ENCODE results near the gene ETV6.
A peak's percentile ranks its signal among the peaks of the same experiment; 100 is the strongest.

Gene ETV6

DNA sequence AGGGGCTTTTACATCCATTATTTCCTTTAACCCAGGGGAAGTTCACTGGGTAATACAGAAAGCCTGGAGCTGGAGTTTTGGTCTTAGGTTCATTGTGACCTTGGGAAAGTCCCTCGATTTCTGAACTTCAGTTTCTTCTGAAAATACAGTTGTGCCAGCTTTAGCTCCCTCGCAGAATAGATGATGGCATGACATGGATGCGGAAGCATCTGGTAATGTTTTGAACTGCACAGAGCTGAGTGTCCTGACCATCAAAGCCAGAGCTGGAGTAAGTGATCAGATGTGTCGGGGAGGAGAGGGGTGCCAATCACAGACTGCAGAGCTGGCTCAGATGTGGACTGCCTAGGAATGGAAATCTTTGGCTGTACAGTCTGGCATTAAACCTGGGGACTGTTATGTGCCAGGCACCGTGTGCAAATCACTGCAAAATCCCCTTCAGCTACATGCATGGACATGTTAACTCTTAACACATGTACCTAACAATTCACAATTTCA lies 180.9 kb downstream of the ETV6 start:
- Mint-ChIP-seq H3K27ac (no peak overlapping the region), H3K4me3 (no peak overlapping the region), H3K4me1 (ENCODE audit: low read depth) (peaks cover 28% of the 10 kb centered on the region), H3K36me3 (peaks cover 20% of the 10 kb centered on the region), H3K9me3 (ENCODE audit: low read depth) (no peaks in the 10 kb centered on the region), H3K27me3 (no peaks in the 10 kb centered on the region)

DNA sequence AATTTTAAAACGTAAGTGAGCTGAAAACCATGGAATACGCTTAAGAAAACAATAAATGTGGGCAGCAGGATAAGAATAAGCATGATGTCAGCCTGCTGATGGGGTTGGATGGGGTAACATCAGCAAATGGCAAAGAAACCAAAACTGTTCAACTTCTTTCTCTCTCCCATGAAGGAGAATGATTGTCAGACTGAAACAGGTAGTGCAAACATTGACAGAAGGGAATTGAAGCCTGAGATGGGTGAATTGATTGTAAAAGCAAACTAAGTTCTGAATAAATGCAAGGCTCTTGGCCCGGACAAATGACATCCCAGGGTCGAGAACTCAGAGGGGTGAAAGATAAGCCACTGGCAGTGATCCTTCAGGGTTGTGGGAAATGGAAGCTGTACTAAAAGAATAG lies 182.6 kb downstream of the ETV6 start:
- H3K36me3 Mint-ChIP-seq = peaks cover 12% of the 10 kb centered on the region
- no peaks in the 10 kb centered on the region for H3K9me3 Mint-ChIP-seq (ENCODE audit: low read depth)
- no peak overlapping the region for H3K27ac Mint-ChIP-seq
- H3K4me3 Mint-ChIP-seq = no peak overlapping the region
- H3K27me3 Mint-ChIP-seq = no peaks in the 10 kb centered on the region
- H3K4me1 Mint-ChIP-seq (ENCODE audit: low read depth) = peaks cover 40% of the 10 kb centered on the region

DNA sequence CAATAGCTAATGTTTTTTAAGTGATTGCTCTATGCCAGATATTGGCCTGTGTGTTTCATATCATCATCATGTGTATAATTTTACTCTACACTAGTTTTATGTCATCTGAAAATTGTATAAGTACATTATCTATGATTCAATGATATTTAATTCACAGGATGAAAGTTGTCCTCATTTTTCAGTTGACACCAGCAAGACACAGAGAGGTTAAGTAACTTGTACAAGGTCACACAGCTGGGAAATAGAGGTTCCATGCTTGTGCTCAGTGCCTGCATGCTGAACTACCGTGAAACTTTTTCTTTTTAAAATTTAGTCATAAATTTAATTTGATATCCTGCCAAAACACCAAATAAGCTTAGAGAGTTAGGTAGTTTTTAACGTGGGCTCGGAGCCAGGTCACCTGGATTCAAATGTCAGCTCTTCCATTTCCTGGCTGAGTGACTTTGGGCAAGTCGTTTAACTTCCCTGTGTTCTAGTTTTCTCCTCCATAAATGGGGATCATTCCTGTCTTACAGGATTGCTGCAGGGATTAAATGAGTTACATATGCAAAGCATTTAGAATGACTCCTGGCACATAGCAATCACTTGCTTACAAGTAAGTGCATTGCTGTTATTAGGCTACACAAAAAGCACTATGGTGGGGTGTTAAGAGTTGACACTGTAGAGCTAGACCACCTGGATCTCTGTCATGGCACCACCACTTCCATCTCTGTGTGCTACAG lies 183.9 kb downstream of the ETV6 start:
- H3K36me3 Mint-ChIP-seq = peaks cover 12% of the 10 kb centered on the region
- H3K9me3 Mint-ChIP-seq (ENCODE audit: low read depth) = no peaks in the 10 kb centered on the region
- H3K4me1 Mint-ChIP-seq (ENCODE audit: low read depth) = peaks cover 44% of the 10 kb centered on the region
- H3K4me3 Mint-ChIP-seq = no peak overlapping the region
- peak overlapping the region; percentile 55 for H3K27ac Mint-ChIP-seq
- no peaks in the 10 kb centered on the region for H3K27me3 Mint-ChIP-seq

DNA sequence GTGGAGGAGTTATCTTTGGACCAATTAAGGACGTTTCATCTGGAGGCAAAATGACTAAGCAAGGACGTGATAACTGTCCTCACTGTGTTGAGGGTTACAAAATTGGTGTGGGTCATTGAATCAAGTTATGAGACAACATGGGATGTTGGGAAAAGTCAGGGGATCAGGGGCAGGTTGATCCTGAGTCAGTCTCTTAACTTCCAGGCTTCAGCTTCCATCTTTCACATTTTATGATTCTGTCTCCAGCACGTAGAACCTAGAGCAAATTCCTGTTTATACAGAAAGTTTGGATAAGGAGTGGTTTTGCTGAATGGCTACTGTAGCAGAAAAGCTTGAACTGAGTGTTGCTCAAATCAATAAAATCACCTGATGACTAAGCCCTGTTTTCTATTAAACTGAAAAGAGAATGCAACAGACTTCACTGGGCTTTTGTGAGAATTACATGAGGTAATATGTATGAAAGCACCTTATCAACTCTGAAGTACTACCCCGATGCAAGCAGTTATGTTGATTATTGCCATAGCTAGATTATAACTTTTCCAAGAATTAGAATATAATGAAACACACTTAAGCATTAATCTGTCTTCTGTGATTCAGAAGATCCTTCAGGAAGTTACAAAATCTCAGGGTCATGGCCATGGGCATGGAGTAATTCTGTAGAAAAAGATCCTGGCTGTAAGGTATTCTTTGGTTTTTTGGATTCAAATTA lies 184.8 kb downstream of the ETV6 start:
- Mint-ChIP-seq H3K9me3 (ENCODE audit: low read depth) (no peaks in the 10 kb centered on the region), H3K4me3 (no peak overlapping the region), H3K27me3 (no peaks in the 10 kb centered on the region), H3K36me3 (peaks cover 16% of the 10 kb centered on the region), H3K27ac (peak overlapping the region; percentile 55), H3K4me1 (ENCODE audit: low read depth) (peaks cover 44% of the 10 kb centered on the region)

DNA sequence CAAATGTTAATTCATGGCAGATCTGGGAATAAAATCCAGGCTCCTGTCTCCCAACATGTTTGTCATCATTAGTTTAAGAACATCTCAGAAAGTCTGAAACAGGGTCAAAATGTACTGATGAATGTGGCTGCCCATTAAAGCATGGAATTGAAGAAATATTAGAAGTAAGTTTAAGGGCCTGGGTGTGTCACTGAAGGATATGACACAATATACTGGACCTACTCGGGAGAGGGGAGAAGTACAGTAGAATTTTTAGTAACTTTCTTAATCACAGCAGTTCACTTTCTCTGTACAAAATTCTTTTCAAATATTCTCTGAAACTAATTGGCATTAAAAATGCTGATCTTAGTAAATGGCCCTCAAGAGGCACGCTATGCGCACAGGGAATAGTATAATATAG lies 185.5 kb downstream of the ETV6 start:
- Mint-ChIP-seq H3K4me3 (no peak overlapping the region), H3K36me3 (peaks cover 17% of the 10 kb centered on the region), H3K27ac (no peak overlapping the region), H3K9me3 (ENCODE audit: low read depth) (no peaks in the 10 kb centered on the region), H3K27me3 (no peaks in the 10 kb centered on the region), H3K4me1 (ENCODE audit: low read depth) (peaks cover 44% of the 10 kb centered on the region)

DNA sequence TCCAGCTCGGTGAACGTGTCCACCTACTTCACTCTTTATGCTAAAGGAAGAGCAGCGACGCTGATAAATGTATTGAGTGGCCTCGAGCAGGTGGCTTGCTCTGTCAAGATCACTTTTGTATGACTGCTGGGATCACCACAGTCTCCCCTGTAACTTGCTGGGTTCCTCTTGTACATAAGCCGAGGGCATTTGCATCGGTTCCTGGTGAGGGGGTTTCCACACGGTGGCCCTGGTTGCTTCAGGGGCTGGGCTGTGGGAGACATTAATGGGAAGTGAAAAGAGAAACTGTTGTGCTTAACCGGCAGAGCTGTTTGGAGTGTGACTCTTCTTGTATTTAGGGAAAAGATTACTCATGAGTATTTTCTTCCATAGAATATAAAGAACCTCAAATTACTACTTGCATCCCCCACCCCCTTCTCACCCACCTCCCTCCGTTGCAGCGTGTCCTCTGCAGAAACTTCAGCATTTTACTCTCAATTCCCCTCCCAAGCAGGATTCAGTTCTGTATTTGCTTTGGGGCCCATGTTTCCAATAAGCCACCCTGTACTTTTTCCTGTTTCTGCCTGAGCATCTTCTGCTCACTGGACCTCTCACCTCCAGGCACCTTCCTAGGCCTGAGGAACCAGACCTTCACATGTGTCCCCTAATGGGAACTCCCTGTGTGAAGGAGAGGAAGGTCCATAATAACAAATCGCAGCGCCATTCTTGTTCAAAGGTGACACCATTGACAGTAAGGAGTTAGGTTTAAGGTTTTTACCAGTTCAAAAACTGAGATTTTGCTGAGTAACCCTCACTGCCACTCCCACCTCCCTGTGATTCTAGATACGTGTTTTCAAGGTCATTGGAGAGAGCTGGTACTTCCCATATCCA lies 187.0 kb downstream of the ETV6 start:
- H3K36me3 Mint-ChIP-seq = peaks cover 25% of the 10 kb centered on the region
- no peaks in the 10 kb centered on the region for H3K9me3 Mint-ChIP-seq (ENCODE audit: low read depth)
- peaks cover 44% of the 10 kb centered on the region for H3K4me1 Mint-ChIP-seq (ENCODE audit: low read depth)
- H3K4me3 Mint-ChIP-seq = peak overlapping the region; percentile 54
- no peaks in the 10 kb centered on the region for H3K27me3 Mint-ChIP-seq
- H3K27ac Mint-ChIP-seq = peak overlapping the region; percentile 75

DNA sequence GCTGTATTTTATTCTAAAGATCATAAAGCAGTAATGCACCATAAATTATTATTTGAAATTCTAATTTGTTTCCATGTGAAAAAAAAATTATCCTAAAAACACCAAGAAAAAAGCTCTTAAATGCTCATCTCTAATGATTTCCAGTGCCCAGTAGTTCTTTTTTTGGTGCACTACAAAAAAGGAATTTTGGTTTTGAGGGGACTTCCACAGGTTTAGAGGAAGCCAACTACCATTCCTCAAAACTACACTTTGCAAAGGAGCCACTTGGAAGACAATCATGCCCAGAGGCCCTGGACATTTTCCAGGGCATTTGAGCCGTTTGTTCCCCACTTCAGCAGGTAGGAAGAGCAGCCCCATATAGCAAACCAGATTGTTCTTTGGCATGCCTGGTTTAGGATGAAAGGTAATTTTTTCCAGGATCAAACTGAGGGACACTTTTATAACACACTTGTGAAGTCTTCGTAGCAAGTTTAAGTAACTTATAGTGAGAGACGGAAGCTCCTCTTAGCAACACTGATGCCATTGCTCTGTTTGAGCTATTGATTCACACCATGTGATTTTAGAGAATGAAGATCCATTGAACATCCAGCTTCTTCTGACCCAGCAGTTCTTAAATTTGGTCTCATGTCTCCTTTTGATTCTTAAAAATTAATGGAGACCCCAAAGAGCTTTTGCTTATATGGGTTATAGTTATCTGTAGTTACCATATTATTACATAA lies 187.9 kb downstream of the ETV6 start:
- peak overlapping the region; percentile 54 for H3K4me3 Mint-ChIP-seq
- H3K27ac Mint-ChIP-seq = peak overlapping the region; percentile 75
- peaks cover 37% of the 10 kb centered on the region for H3K4me1 Mint-ChIP-seq (ENCODE audit: low read depth)
- H3K9me3 Mint-ChIP-seq (ENCODE audit: low read depth) = no peaks in the 10 kb centered on the region
- peaks cover 22% of the 10 kb centered on the region for H3K36me3 Mint-ChIP-seq
- no peaks in the 10 kb centered on the region for H3K27me3 Mint-ChIP-seq

DNA sequence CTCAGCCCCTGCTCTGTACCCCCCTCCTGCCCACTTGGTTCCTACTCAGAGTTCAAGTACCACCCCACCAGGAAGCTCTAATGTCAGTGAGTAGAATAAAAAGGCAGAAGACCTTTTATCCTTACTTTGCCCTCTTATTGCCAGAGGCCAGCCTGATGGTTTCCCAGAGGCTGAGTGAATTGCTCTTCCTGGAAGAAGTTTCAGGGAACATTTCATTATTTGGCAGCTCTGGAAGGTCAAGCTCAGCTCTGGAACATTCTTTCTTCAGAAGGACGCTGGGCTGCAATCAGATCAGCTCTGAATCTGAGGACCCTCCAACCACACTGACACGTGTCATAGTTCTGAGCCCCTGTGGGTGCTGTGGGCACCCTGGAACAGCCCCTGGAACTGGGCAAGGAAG lies 188.9 kb downstream of the ETV6 start:
- Mint-ChIP-seq H3K27ac (no peak overlapping the region), H3K27me3 (no peaks in the 10 kb centered on the region), H3K4me1 (ENCODE audit: low read depth) (peaks cover 36% of the 10 kb centered on the region), H3K4me3 (no peak overlapping the region), H3K36me3 (peaks cover 23% of the 10 kb centered on the region), H3K9me3 (ENCODE audit: low read depth) (no peaks in the 10 kb centered on the region)

DNA sequence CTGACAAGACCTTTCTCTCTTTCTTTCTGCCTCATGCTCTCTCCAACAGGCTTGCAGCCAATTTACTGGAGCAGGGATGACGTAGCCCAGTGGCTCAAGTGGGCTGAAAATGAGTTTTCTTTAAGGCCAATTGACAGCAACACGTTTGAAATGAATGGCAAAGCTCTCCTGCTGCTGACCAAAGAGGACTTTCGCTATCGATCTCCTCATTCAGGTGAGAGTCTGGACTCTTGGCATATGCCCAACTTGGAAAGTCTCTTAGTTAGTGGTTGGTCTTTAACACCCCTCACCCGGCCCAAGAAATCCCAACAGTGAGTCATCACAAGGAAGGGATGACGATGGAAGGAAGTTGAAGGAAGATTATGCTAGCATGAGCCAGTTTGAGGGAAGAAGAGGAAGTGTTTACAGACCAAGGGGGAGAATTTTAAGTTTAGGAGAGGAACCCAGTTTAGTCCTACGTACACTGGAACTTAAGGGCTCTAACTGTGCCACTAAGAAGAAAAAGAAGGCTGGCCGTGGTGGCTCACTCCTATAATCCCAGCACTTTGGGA lies 189.7 kb downstream of the ETV6 start:
- Mint-ChIP-seq H3K4me3 (no peak overlapping the region), H3K27ac (no peak overlapping the region)

DNA sequence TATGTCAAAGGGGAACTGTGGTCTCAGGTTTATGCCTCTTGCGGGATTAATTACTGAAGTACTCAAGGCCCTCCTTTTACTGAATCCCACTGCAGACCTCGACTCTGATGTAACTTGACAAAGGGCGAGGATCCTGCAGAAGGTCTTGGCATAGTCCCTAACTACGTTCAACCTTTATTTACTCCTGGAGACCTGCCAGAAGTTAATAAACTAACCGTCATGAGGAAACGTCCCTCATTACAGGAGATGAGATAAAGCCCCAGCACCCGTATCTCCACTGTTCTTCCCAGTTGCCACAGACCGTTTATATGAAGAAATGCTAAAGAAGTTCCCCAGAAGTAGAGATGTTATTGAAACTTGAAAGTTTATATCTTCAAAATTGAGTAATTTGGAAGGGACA lies 190.9 kb downstream of the ETV6 start:
- Mint-ChIP-seq H3K4me1 (ENCODE audit: low read depth) (peaks cover 20% of the 10 kb centered on the region), H3K36me3 (peaks cover 27% of the 10 kb centered on the region), H3K27me3 (no peaks in the 10 kb centered on the region), H3K9me3 (ENCODE audit: low read depth) (no peaks in the 10 kb centered on the region), H3K4me3 (no peak overlapping the region), H3K27ac (no peak overlapping the region)

More for the DNA sequence above, 189.7 kb downstream of the ETV6 start:
- Mint-ChIP-seq H3K36me3 (peaks cover 26% of the 10 kb centered on the region), H3K27me3 (no peaks in the 10 kb centered on the region), H3K4me1 (ENCODE audit: low read depth) (peaks cover 31% of the 10 kb centered on the region), H3K9me3 (ENCODE audit: low read depth) (no peaks in the 10 kb centered on the region)

DNA sequence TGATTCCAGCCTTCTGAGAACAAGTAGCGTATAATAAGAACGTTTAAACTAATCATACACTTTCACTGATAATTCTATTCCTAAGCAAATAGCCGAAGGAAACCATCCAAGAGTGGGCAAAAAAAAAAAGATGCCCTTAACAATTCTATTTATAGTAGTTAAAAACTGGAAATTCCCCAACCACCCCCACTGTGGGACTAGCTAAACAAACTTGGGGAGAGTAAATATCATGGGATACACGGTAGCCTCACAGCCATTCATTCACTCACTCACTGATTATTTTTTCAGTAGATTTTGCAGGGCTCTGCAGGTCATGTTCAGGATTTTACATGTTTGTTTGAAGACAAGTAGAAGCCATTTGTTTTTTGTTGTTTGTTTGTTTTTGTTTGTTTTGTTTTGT lies 197.0 kb downstream of the ETV6 start:
- no peaks in the 10 kb centered on the region for H3K27me3 Mint-ChIP-seq
- no peak overlapping the region for H3K4me3 Mint-ChIP-seq
- no peak overlapping the region for H3K27ac Mint-ChIP-seq
- H3K9me3 Mint-ChIP-seq (ENCODE audit: low read depth) = no peaks in the 10 kb centered on the region
- H3K36me3 Mint-ChIP-seq = peaks cover 30% of the 10 kb centered on the region
- no peaks in the 10 kb centered on the region for H3K4me1 Mint-ChIP-seq (ENCODE audit: low read depth)

DNA sequence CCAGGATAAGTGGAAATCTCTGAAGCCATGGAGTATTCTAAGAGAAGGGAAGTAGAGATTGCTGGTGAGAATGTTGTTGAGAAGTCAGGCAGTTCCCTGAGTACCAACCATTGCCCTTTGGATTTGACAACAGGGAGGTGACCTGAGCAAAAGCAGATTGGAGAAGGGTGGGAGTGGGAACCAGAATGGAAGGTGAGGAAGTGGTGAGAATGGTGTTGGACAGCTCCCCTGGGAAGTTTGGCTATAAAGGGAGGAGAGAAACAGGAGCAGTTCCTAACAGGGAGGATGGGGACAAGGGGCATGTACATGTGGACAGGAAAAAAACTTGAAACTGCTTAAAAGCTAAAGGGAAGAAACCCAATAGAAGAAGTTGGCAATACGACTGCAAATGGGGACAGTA lies 198.1 kb downstream of the ETV6 start:
- Mint-ChIP-seq H3K27ac (no peak overlapping the region), H3K4me3 (no peak overlapping the region), H3K36me3 (peaks cover 29% of the 10 kb centered on the region), H3K4me1 (ENCODE audit: low read depth) (no peaks in the 10 kb centered on the region), H3K9me3 (ENCODE audit: low read depth) (no peaks in the 10 kb centered on the region), H3K27me3 (no peaks in the 10 kb centered on the region)

DNA sequence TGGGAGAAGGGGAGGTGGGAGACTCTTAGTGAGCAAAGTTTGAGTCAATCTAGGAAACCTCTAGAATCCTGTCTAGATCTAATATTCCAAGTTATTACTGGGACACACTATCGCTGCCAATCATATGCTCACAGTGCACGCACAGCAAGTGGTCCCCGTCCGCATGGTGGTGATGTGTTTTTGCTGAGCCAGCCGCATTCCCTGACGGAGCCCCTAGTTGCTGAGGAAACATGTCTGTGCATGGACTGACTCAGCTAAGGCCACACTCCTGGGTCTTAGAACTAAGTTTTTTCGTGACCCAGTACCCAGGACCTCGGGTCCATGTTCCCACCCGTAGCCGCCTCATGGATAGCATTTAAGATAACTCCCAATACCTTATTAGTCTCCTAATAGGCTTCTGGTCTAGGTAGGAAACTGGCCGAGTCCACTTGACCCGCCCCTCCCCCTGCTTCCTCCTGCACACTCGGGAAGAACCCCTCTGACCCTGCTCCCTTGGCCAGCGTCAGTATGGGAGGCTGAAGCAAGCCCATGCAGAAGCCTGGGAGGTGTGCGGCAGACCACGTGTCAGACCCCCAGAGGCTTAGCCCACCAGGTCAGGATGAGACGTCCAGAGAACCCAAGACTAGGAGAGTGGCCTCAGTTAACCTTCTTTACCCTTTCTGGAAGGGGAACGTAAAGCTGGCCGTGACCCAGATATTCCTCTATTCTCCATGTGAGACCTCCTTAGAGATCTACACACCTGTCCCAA lies 200.5 kb downstream of the ETV6 start:
- Mint-ChIP-seq H3K9me3 (ENCODE audit: low read depth) (no peaks in the 10 kb centered on the region), H3K27ac (no peak overlapping the region), H3K27me3 (no peaks in the 10 kb centered on the region), H3K36me3 (peaks cover 35% of the 10 kb centered on the region), H3K4me3 (no peak overlapping the region), H3K4me1 (ENCODE audit: low read depth) (peaks cover 3% of the 10 kb centered on the region)

DNA sequence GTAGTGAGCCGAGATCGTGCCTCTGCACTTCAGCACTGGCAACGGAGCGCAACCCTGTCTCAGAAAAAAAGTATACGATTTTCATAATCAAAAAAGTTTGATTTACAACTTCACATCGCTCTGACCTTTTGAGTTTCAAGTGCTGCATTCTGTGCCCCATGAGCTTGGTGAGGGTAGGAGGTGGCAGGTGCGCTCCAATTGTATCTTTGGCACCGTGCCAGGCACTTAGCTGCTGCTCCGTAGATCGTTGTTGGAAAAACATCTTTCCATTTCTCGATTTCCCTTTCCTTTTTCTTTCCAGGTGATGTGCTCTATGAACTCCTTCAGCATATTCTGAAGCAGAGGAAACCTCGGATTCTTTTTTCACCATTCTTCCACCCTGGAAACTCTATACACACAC lies 203.7 kb downstream of the ETV6 start:
- Mint-ChIP-seq H3K36me3 (peaks cover 31% of the 10 kb centered on the region), H3K4me3 (no peak overlapping the region), H3K9me3 (ENCODE audit: low read depth) (no peaks in the 10 kb centered on the region), H3K27me3 (no peaks in the 10 kb centered on the region), H3K27ac (no peak overlapping the region), H3K4me1 (ENCODE audit: low read depth) (peaks cover 8% of the 10 kb centered on the region)

Measured in activated naive CD8-positive, alpha-beta T cell (primary cell).